ENCODE results near the gene PLEKHO2. TPM values are rescaled to one million over a fixed set of nuclear protein-coding genes. Genes with fewer than 3 reads are reported as not detected.

The PLEKHO2 gene
- total and polyA plus RNA-seq, 9 donors = 11.6 to 18.3 (median 15.2) TPM

DNA sequence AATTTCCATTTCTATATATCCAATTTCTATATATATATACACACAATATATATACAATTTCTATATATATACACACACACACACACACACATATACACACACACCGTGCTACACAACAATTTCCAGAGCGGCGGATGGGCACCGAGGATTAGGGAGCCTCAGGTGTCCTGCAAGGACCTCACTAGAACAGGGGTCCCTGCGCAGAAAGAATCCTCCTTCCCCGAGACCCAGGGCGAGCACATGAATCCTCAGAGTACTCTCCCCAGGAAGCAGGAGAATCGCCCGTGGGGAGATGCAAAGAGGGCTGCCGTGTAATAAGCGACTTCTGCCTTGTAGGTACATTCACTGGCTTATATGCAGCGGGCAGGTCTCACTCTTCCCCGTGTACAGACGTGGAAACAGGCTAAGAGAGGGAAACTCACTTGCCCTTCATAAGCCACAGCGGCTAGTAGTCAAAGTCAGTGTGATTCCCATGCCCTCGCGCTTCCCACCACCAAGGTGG is 16.7 kb upstream of the PLEKHO2 start:
- Histone ChIP-seq H3K27ac (ENCODE audit: low read length) (peak overlapping the region; percentile 38), H3K36me3 (ENCODE audit: control insufficient read depth, insufficient read depth, low read length) (peaks cover 20% of the 10 kb centered on the region), H3K4me1 (ENCODE audit: control insufficient read depth, insufficient read depth, low read length) (peaks cover 24% of the 10 kb centered on the region), H3K4me3 (ENCODE audit: low read length) (peak overlapping the region; percentile 62), H3K27me3 (ENCODE audit: control insufficient read depth, insufficient read depth, low read length) (peaks cover 8% of the 10 kb centered on the region), H3K9me3 (replicated peaks; ENCODE audit: control insufficient read depth, low read depth, low read length) (no peaks in the 10 kb centered on the region)
- DNase-seq = no peak
- 2% methylated on average over 11 of the region's 17 CpGs for WGBS (ENCODE audit: insufficient coverage)

DNA sequence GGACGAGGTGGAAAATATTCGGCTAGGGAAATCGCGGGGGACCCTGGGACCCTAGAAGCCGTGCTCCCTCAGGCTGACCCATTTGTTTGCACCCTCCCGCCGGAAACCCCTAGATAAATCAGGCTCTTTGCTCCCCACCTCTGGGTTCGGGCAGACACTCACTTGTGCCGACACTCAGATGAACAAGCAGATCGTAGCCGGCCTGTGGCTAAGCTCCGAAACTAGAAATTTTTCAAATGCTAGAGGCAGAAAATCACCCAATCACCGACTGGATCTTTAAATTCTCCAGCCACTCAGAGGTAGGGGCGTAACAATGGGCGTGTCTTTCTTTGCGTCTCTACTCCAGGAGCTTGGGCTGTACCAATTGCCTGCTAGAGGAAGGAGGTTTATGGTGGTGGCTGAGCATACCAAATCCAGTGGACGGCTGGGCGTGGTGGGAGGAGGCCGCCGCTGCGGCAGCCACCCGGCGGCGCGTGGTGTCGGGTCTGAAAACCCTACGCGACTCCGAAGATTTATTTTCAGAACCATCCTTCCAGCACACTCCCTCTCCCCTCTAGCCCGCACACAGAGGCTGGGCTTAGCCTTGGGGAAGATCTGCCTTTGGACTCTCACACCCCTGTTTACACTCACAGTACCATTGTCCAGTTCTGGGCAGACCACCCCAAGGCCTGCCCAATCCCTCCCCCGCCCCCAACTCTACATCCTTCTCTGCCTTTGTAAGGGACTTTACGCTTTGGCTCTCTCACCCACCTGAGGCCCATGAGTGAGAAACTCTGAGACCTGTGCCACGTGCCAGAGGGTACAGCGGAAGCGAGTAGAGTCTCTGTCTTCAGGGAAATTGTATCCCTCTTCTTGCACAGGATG is 16.1 kb upstream of the PLEKHO2 start, which contains the start of gene PIF1:
TSS of gene PIF1 (minus strand) at position 217 of the 864 bp plus-strand sequence. CDS start 1,312 bp downstream, outside the sequence.
- 1% methylated on average over 12 of the region's 35 CpGs for WGBS (ENCODE audit: insufficient coverage)
- peak within 1 kb of the TSS; percentile 62 for H3K4me3 ChIP-seq (ENCODE audit: low read length)
- peak; percentile 99 for DNase-seq
- no peaks in the 10 kb centered on the region for H3K9me3 ChIP-seq (replicated peaks; ENCODE audit: control insufficient read depth, low read depth, low read length)
- H3K36me3 ChIP-seq (ENCODE audit: control insufficient read depth, insufficient read depth, low read length) = peaks cover 17% of the 10 kb centered on the region
- peaks cover 24% of the 10 kb centered on the region for H3K4me1 ChIP-seq (ENCODE audit: control insufficient read depth, insufficient read depth, low read length)
- peak within 1 kb of the TSS; percentile 89 for H3K27ac ChIP-seq (ENCODE audit: low read length)
- H3K27me3 ChIP-seq (ENCODE audit: control insufficient read depth, insufficient read depth, low read length) = peaks cover 8% of the 10 kb centered on the region

DNA sequence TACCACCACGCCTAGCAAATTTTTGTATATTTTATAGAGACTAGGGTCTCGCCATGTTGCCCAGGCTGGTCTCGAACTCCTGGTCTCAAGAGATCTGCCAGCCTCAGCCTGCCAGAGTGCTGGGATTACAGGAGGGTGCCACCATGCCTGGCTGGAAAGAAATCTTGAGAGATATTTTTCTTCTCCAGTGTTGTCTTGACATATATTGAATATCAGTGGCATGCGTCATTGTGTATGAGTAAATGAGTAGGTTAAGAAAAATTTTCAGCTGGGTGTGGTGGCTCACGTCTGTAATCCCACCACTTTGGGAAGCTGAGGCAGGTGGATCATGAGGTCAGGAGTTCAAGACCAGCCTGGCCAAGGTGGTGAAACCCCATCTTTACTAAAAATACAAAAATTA is 12.7 kb upstream of the PLEKHO2 start:
- 72% methylated on average over 2 of the region's 5 CpGs for WGBS (ENCODE audit: insufficient coverage)
- H3K4me1 ChIP-seq (ENCODE audit: control insufficient read depth, insufficient read depth, low read length) = peaks cover 16% of the 10 kb centered on the region
- H3K27me3 ChIP-seq (ENCODE audit: control insufficient read depth, insufficient read depth, low read length) = peaks cover 6% of the 10 kb centered on the region
- H3K4me3 ChIP-seq (ENCODE audit: low read length) = no peak overlapping the region
- no peaks in the 10 kb centered on the region for H3K36me3 ChIP-seq (ENCODE audit: control insufficient read depth, insufficient read depth, low read length)
- no peaks in the 10 kb centered on the region for H3K9me3 ChIP-seq (replicated peaks; ENCODE audit: control insufficient read depth, low read depth, low read length)
- no peak overlapping the region for H3K27ac ChIP-seq (ENCODE audit: low read length)
- DNase-seq = no peak

DNA sequence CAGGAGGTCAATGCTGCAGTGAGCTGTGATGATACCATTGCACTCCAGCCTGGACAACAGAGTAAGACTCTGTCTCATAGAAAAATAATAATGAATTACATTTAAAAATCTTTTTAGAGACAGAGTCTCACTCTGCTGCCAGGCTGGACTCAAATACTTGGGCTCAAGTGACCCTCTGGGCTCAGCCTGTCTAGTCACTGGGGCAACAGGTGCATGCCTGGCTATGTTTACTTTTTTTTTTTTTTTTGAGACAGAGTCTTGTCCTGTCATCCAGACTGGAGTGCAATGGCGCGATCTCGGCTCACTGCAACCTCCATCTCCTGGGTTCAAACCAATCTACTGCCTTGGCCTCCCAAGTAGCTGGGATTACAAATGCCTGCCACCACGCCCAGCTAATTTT is 8.0 kb upstream of the PLEKHO2 start:
- no peak overlapping the region for H3K27ac ChIP-seq (ENCODE audit: low read length)
- no peaks in the 10 kb centered on the region for H3K27me3 ChIP-seq (ENCODE audit: control insufficient read depth, insufficient read depth, low read length)
- H3K4me1 ChIP-seq (ENCODE audit: control insufficient read depth, insufficient read depth, low read length) = peaks cover 5% of the 10 kb centered on the region
- no peaks in the 10 kb centered on the region for H3K9me3 ChIP-seq (replicated peaks; ENCODE audit: control insufficient read depth, low read depth, low read length)
- no peak for DNase-seq
- 100% methylated on average over 1 of the region's 4 CpGs for WGBS (ENCODE audit: insufficient coverage)
- no peak overlapping the region for H3K4me3 ChIP-seq (ENCODE audit: low read length)
- no peaks in the 10 kb centered on the region for H3K36me3 ChIP-seq (ENCODE audit: control insufficient read depth, insufficient read depth, low read length)

DNA sequence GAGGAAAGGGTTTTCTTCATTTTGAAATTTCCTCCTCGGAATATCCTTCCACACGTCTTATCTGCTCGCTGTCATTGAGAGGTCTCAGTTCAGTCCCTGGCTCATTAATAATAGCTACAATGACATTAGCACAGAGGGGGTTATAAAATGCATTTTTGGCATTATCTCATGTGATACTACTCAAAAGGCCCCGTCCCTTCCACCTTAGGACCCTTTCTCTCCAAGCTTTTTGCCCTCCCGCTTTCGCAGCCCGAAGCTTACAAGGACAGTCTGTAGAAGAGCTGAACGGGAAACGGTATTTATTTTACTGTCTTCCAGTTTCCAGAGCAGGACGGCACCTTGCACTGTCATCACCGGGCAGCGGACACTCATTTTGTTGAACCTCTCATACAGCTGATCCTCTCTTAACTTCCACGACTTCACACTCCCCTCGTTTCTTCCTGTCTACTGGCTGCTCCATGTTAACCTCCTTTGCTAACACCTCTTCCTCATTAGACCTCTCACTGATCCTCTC is 5.6 kb upstream of the PLEKHO2 start:
- 56% methylated on average over 11 of the region's 14 CpGs for WGBS (ENCODE audit: insufficient coverage)
- Histone ChIP-seq H3K27me3 (ENCODE audit: control insufficient read depth, insufficient read depth, low read length) (no peaks in the 10 kb centered on the region), H3K4me3 (ENCODE audit: low read length) (peak overlapping the region; percentile 6), H3K36me3 (ENCODE audit: control insufficient read depth, insufficient read depth, low read length) (no peaks in the 10 kb centered on the region), H3K27ac (ENCODE audit: low read length) (peak overlapping the region; percentile 59), H3K9me3 (replicated peaks; ENCODE audit: control insufficient read depth, low read depth, low read length) (no peaks in the 10 kb centered on the region), H3K4me1 (ENCODE audit: control insufficient read depth, insufficient read depth, low read length) (peaks cover 12% of the 10 kb centered on the region)
- no peak for DNase-seq

DNA sequence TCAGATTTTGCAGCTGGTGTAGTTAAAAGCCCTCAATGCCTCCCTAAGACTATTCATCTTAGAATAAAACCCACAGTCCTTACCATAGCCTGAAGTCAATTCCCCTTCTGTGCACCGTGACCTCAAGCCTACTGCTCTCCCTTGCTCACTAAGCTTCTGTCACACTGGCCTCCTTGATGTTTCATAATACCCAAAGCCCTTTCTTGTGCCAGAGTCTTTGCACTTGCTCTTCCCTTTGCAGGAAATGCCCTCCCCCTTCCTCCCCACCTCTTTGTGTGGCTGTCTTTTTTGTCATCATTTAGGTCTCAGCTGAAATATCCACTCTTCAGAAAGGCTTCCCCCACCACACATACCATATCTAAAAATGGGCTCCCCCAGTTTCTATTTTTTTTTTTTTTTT is 4.2 kb upstream of the PLEKHO2 start:
- Histone ChIP-seq H3K9me3 (replicated peaks; ENCODE audit: control insufficient read depth, low read depth, low read length) (no peaks in the 10 kb centered on the region), H3K4me3 (ENCODE audit: low read length) (no peak overlapping the region), H3K27me3 (ENCODE audit: control insufficient read depth, insufficient read depth, low read length) (no peaks in the 10 kb centered on the region), H3K27ac (ENCODE audit: low read length) (no peak overlapping the region), H3K4me1 (ENCODE audit: control insufficient read depth, insufficient read depth, low read length) (peaks cover 15% of the 10 kb centered on the region), H3K36me3 (ENCODE audit: control insufficient read depth, insufficient read depth, low read length) (no peaks in the 10 kb centered on the region)
- 76% methylated on average over 1 of the region's 1 CpG for WGBS (ENCODE audit: insufficient coverage)
- DNase-seq = no peak

DNA sequence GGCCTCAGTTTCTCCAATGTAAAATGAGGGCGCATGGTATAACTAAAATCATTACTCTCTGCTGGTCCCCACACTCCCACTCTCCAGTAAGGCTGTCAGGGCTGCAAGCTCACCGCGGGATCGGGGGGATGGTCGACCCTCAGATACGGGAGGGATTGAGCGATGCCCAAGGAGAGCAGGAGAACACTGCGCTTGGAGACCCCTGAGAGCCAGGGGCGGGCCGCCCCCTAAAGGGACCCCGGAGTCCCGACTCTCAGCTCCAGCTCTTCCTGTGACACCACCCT is 713 bp upstream of the PLEKHO2 start:
- peak overlapping the region; percentile 67 for H3K4me3 ChIP-seq (ENCODE audit: low read length)
- no peaks in the 10 kb centered on the region for H3K36me3 ChIP-seq (ENCODE audit: control insufficient read depth, insufficient read depth, low read length)
- 2% methylated on average over 7 of the region's 12 CpGs for WGBS (ENCODE audit: insufficient coverage)
- peak overlapping the region; percentile 97 for H3K27ac ChIP-seq (ENCODE audit: low read length)
- H3K4me1 ChIP-seq (ENCODE audit: control insufficient read depth, insufficient read depth, low read length) = peaks cover 44% of the 10 kb centered on the region
- H3K27me3 ChIP-seq (ENCODE audit: control insufficient read depth, insufficient read depth, low read length) = no peaks in the 10 kb centered on the region
- no peaks in the 10 kb centered on the region for H3K9me3 ChIP-seq (replicated peaks; ENCODE audit: control insufficient read depth, low read depth, low read length)
- DNase-seq = no peak

DNA sequence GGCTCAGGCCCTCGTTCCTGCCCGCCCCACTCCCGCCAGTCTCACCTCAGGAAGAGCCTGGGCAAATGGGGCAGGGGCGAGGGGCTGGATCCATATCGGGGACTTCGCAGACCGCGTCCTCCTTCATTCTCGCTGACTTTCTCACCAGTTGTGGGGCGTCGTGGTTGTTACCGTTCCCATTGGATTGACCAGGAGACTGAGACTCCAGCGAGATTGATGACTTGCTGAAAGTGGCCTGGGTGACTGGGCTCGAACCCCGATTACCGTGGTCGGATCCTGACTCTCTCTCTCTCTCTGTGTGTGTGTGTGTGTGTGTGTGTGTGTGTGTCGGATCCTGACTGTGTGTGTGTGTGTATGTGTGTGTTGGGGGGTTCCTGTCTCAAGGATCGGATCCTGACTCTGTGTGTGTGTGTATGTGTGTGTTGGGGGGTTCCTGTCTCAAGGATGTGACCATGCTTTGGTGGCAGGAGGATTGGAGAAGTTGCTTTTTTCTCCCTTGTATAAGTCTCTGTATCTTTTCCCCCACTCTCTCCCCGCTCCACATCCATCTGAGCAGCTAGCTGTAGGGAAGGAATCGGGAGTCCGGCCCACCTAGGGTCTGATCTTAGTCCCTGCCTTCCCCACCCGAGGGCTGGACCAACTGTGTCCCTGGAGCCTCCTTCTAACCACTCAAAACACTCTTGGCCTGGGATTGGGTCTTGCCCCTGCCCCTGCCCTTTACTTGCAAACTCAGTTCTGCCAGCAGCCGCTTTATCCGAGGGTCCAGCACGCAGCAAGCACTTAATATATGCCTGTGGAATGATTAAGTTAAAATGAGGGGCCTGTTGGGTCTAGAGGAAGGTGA is 603 bp downstream of the PLEKHO2 start:
- no peaks in the 10 kb centered on the region for H3K27me3 ChIP-seq (ENCODE audit: control insufficient read depth, insufficient read depth, low read length)
- H3K36me3 ChIP-seq (ENCODE audit: control insufficient read depth, insufficient read depth, low read length) = peaks cover 2% of the 10 kb centered on the region
- H3K27ac ChIP-seq (ENCODE audit: low read length) = peak overlapping the region; percentile 86
- peaks cover 48% of the 10 kb centered on the region for H3K4me1 ChIP-seq (ENCODE audit: control insufficient read depth, insufficient read depth, low read length)
- peak overlapping the region; percentile 92 for H3K4me3 ChIP-seq (ENCODE audit: low read length)
- no peaks in the 10 kb centered on the region for H3K9me3 ChIP-seq (replicated peaks; ENCODE audit: control insufficient read depth, low read depth, low read length)
- WGBS (ENCODE audit: insufficient coverage) = 0% methylated on average over 9 of the region's 26 CpGs
- DNase-seq = peak; percentile 57

DNA sequence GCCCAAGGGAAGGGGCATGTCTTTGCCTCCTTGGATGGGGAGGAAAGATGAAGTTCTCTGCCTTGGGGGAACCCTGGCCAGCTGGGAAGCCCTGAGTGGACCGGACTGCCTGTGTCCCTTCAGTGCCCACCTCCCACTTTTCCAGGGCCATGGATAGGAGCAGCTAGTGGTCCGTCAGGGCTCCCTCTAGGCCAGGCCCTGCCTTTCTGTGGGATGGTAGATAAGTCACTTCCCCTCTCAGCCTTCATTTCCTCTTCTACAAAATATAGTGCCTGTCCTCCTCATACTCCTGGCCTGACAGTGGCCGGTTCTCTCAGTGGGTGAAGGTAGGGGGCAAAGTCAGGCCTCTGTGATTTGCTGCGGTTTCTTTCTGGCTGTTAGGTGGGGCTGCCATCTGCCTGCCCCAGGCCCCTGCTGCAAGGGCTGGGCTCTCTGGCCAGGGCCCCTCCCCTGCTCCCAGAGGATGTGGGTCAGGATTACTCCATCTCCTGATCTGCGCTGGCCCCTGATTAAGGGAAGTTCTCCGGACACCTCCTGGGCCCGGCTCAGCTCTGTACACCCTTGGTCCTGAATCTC is 1.4 kb downstream of the PLEKHO2 start:
- WGBS (ENCODE audit: insufficient coverage) = 35% methylated on average over 4 of the region's 7 CpGs
- H3K27me3 ChIP-seq (ENCODE audit: control insufficient read depth, insufficient read depth, low read length) = no peaks in the 10 kb centered on the region
- peak overlapping the region; percentile 92 for H3K4me3 ChIP-seq (ENCODE audit: low read length)
- peak overlapping the region; percentile 86 for H3K27ac ChIP-seq (ENCODE audit: low read length)
- peaks cover 53% of the 10 kb centered on the region for H3K4me1 ChIP-seq (ENCODE audit: control insufficient read depth, insufficient read depth, low read length)
- H3K36me3 ChIP-seq (ENCODE audit: control insufficient read depth, insufficient read depth, low read length) = peaks cover 9% of the 10 kb centered on the region
- peak; percentile 53 for DNase-seq
- H3K9me3 ChIP-seq (replicated peaks; ENCODE audit: control insufficient read depth, low read depth, low read length) = no peaks in the 10 kb centered on the region

Data from muscle of leg (tissue), 11 donors.